Smooth muscle cell (in vitro differentiated cells): ENCODE data around the gene SVOP. TPM values are rescaled to one million over a fixed set of nuclear protein-coding genes. Genes with fewer than 3 reads are reported as not detected.

Experiments used
- DNase-seq: peaks from one replicate; lab custom pipeline; 2025; ENCODE audit not compliant: unreplicated experiment; lab: John Stamatoyannopoulos, UW
- H2AFZ ChIP-seq: fragments of 200-600 bp; sonication (generic); 2 replicates; pipeline ENCODE4 v1.6.0; 2016; ENCODE audit warnings: antibody characterized with exemption, low read depth, mild to moderate bottlenecking
- H3F3A ChIP-seq: fragments of 200-600 bp; sonication (generic); 2 replicates; pipeline ENCODE4 v1.6.0; 2017; ENCODE audit warnings: antibody characterized with exemption, low read depth
- H3K27ac ChIP-seq: fragments of 200-600 bp; sonication (generic); 2 replicates; pipeline ENCODE4 v1.5.1; 2016; ENCODE audit warnings: low read depth, mild to moderate bottlenecking
- H3K27me3 ChIP-seq: fragments of 200-600 bp; sonication (generic); 2 replicates; pipeline ENCODE4 v1.6.1; 2016; ENCODE audit warnings: low read depth, mild to moderate bottlenecking
- H3K36me3 ChIP-seq: fragments of 200-600 bp; sonication (generic); 2 replicates; pipeline ENCODE4 v1.5.1; 2016; ENCODE audit warnings: low read depth
- H3K4me1 ChIP-seq: fragments of 200-600 bp; sonication (generic); 2 replicates; pipeline ENCODE4 v1.5.1; 2016; ENCODE audit warnings: low read depth
- H3K4me2 ChIP-seq: fragments of 200-600 bp; sonication (generic); 2 replicates; pipeline ENCODE4 v1.6.0; 2016; ENCODE audit warnings: mild to moderate bottlenecking
- H3K4me3 ChIP-seq: fragments of 200-600 bp; sonication (generic); 2 replicates; pipeline ENCODE4 v1.5.1; 2016; ENCODE audit warnings: mild to moderate bottlenecking
- H3K79me2 ChIP-seq: fragments of 200-600 bp; sonication (generic); 2 replicates; pipeline ENCODE4 v1.6.0; 2016; ENCODE audit warnings: low read depth, mild to moderate bottlenecking
- H3K9ac ChIP-seq: fragments of 200-600 bp; sonication (generic); 2 replicates; pipeline ENCODE4 v1.6.0; 2016; ENCODE audit warnings: low read depth
- H3K9me3 ChIP-seq: fragments of 200-600 bp; sonication (generic); replicated peaks from 2 replicates; pipeline ENCODE4 v1.5.1; 2016; ENCODE audit warnings: low read depth
- H4K20me1 ChIP-seq: fragments of 200-600 bp; sonication (generic); 2 replicates; pipeline ENCODE4 v1.6.0; 2016; ENCODE audit warnings: low read depth
- CTCF ChIP-seq: fragments of 200-600 bp; sonication (generic); IDR thresholded peaks from 2 replicates; pipeline ENCODE4 v1.5.1; 2017; ENCODE audit warnings: borderline replicate concordance, mild to moderate bottlenecking, antibody characterized with exemption; ENCODE audit not compliant: insufficient read depth, poor library complexity, severe bottlenecking
- WGBS: methylation state at CpG from one replicate; pipeline ENCODE4 v1.1.7; 2016; ENCODE audit warnings: low lambda C conversion rate; 5-methylcytosine and 5-hydroxymethylcytosine counted together
- polyA plus RNA-seq: library from polyadenylated mRNA; unstranded; fragments of >200 nt; fragmentation: Nextera tagmentation; extraction: Ambion mirVana; gene quantifications from 2 replicates; pipeline ENCODE4 v1.2.1, GENCODE V29; 2016
- total RNA-seq: library from RNA; depleted of rRNA; stranded (reverse); fragments of >200 nt; gene quantifications from 2 replicates; pipeline ENCODE4 v1.2.3, GENCODE V29; 2014

The SVOP gene
- total and polyA plus RNA-seq, 2 experiments from 2014 or later, result not detected

GRCh38 chr12:108962256-108962655 lies 58.6 kb downstream of the SVOP start:
- no peaks in the 10 kb centered on the region for H3K36me3 ChIP-seq
- H3K79me2 ChIP-seq, result no peaks in the 10 kb centered on the region
- TF ChIP-seq CTCF, result no peak
- H4K20me1 ChIP-seq, result no peaks in the 10 kb centered on the region
- H3F3A ChIP-seq, result no peaks in the 10 kb centered on the region
- H3K9ac ChIP-seq, result no peak overlapping the region
- no peak overlapping the region for H3K4me2 ChIP-seq
- no peak overlapping the region for H3K4me3 ChIP-seq
- H3K4me1 ChIP-seq, result no peaks in the 10 kb centered on the region
- no peak for DNase-seq
- H3K27ac ChIP-seq, result no peak overlapping the region
- H2AFZ ChIP-seq, result no peak overlapping the region
- WGBS, result 92% methylated on average over 4 of the region's 4 CpGs
- no peaks in the 10 kb centered on the region for H3K27me3 ChIP-seq
- H3K9me3 ChIP-seq, result no peaks in the 10 kb centered on the region

GRCh38 chr12:108959748-108960655 lies 60.9 kb downstream of the SVOP start:
- H3K4me1 ChIP-seq, result no peaks in the 10 kb centered on the region
- no peak overlapping the region for H2AFZ ChIP-seq
- no peaks in the 10 kb centered on the region for H4K20me1 ChIP-seq
- no peak for TF ChIP-seq CTCF
- no peaks in the 10 kb centered on the region for H3K36me3 ChIP-seq
- H3K27ac ChIP-seq, result no peak overlapping the region
- no peak for DNase-seq
- H3K27me3 ChIP-seq, result no peaks in the 10 kb centered on the region
- peaks cover 4% of the 10 kb centered on the region for H3F3A ChIP-seq
- 85% methylated on average over 11 of the region's 11 CpGs for WGBS
- H3K79me2 ChIP-seq, result no peaks in the 10 kb centered on the region
- H3K4me3 ChIP-seq, result no peak overlapping the region
- no peaks in the 10 kb centered on the region for H3K9me3 ChIP-seq
- H3K4me2 ChIP-seq, result no peak overlapping the region
- no peak overlapping the region for H3K9ac ChIP-seq

GRCh38 chr12:108955225-108955835 lies 65.5 kb downstream of the SVOP start:
- no peak overlapping the region for H3K27ac ChIP-seq
- no peaks in the 10 kb centered on the region for H3K36me3 ChIP-seq
- H3K9ac ChIP-seq, result no peak overlapping the region
- no peak overlapping the region for H3K4me3 ChIP-seq
- no peak overlapping the region for H2AFZ ChIP-seq
- H3K9me3 ChIP-seq, result no peaks in the 10 kb centered on the region
- H4K20me1 ChIP-seq, result no peaks in the 10 kb centered on the region
- H3F3A ChIP-seq, result peaks cover 4% of the 10 kb centered on the region
- no peak for TF ChIP-seq CTCF
- H3K79me2 ChIP-seq, result no peaks in the 10 kb centered on the region
- 56% methylated on average over 6 of the region's 6 CpGs for WGBS
- H3K27me3 ChIP-seq, result no peaks in the 10 kb centered on the region
- no peak for DNase-seq
- H3K4me2 ChIP-seq, result no peak overlapping the region
- no peaks in the 10 kb centered on the region for H3K4me1 ChIP-seq
